SU-DHL-6 (cell line): ENCODE results near the gene CCDC54.

ENCODE experiments used
- EZH2phosphoT487 ChIP-seq: fragments of 200-600 bp; sonication (generic), shearing (Covaris generic); conservative IDR thresholded peaks from 2 replicates; pipeline ENCODE4 v1.6.1; 2018; ENCODE audit warnings: mild to moderate bottlenecking, antibody characterized with exemption, low read length, moderate library complexity, mixed read lengths
- TF ChIP-seq, protein P1 (sequence below): fragments of 200-600 bp; sonication (generic); IDR thresholded peaks from one replicate; pipeline ENCODE4 v1.5.1; 2017; ENCODE audit warnings: antibody characterized with exemption, mild to moderate bottlenecking, low read length, moderate library complexity; ENCODE audit not compliant: insufficient read depth, poor library complexity, severe bottlenecking

DNA sequence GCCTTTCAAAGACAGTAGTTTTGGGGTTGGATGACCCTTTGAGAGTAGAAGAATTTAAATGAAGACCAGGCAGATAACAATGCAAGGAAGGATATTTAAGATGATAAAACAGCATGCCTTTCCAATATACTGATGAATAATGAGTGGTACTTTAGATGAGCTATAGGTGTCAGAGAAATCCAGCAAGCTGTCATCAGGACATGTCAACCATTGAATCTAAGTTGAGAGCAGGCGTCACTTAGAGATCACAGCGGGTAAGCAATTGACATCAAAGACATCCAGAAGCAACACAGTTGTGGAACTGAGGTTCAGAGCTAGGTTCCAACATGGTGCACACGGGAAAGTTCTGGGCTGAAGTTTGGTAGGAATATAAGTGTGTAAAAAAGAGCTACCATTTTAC is 25.0 kb downstream of the CCDC54 start:
- TF ChIP-seq, protein P1, sequence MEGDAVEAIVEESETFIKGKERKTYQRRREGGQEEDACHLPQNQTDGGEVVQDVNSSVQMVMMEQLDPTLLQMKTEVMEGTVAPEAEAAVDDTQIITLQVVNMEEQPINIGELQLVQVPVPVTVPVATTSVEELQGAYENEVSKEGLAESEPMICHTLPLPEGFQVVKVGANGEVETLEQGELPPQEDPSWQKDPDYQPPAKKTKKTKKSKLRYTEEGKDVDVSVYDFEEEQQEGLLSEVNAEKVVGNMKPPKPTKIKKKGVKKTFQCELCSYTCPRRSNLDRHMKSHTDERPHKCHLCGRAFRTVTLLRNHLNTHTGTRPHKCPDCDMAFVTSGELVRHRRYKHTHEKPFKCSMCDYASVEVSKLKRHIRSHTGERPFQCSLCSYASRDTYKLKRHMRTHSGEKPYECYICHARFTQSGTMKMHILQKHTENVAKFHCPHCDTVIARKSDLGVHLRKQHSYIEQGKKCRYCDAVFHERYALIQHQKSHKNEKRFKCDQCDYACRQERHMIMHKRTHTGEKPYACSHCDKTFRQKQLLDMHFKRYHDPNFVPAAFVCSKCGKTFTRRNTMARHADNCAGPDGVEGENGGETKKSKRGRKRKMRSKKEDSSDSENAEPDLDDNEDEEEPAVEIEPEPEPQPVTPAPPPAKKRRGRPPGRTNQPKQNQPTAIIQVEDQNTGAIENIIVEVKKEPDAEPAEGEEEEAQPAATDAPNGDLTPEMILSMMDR: no peak
- TF ChIP-seq EZH2phosphoT487: no peak
